GM12891 (cell line): ENCODE measurements around the gene ZNF343.

Experiments
- PAX5 ChIP-seq: IDR thresholded peaks from 2 replicates; pipeline ENCODE4 v1.6.1; 2011; ENCODE audit warnings: low read length, moderate library complexity, mild to moderate bottlenecking; ENCODE audit not compliant: insufficient read depth, severe bottlenecking
- POLR2A ChIP-seq: IDR thresholded peaks from 2 replicates; pipeline ENCODE4 v1.6.1; 2011; ENCODE audit warnings: low read depth, low read length, control low read depth
- POLR2AphosphoS5 ChIP-seq: IDR thresholded peaks from 2 replicates; pipeline ENCODE4 v1.6.1; 2011; ENCODE audit warnings: low read depth, low read length, control low read depth
- POU2F2 ChIP-seq: IDR thresholded peaks from 2 replicates; pipeline ENCODE4 v1.6.1; 2011; ENCODE audit warnings: low read depth, mild to moderate bottlenecking, control low read depth, low read length, moderate library complexity
- TAF1 ChIP-seq: IDR thresholded peaks from 2 replicates; pipeline ENCODE4 v1.6.1; 2011; ENCODE audit warnings: low read depth, low read length, control low read depth

- TF ChIP-seq POLR2A (no peak), POLR2AphosphoS5 (no peak), TAF1 (no peak), POU2F2 (no peak), PAX5 (no peak)
Measured at GRCh38 chr20:2509794-2510193, 1.1 kb upstream of the ZNF343 start.
